OCI-LY1 (cell line): ENCODE results near the gene HAGH.

Experiments
- EZH2 ChIP-seq: fragments of 200-600 bp; sonication (generic), shearing (Covaris generic); IDR thresholded peaks from 2 replicates; pipeline ENCODE4 v1.8.0; 2017; ENCODE audit warnings: borderline replicate concordance, mixed run types, mild to moderate bottlenecking, antibody characterized with exemption, low read length, moderate library complexity, mixed read lengths
- TF ChIP-seq, protein P1 (sequence below): fragments of 200-600 bp; sonication (generic), shearing (Covaris generic); IDR thresholded peaks from 2 replicates; pipeline ENCODE4 v1.5.1; 2017; ENCODE audit warnings: mild to moderate bottlenecking, antibody characterized with exemption, low read length, moderate library complexity, mixed read lengths

DNA sequence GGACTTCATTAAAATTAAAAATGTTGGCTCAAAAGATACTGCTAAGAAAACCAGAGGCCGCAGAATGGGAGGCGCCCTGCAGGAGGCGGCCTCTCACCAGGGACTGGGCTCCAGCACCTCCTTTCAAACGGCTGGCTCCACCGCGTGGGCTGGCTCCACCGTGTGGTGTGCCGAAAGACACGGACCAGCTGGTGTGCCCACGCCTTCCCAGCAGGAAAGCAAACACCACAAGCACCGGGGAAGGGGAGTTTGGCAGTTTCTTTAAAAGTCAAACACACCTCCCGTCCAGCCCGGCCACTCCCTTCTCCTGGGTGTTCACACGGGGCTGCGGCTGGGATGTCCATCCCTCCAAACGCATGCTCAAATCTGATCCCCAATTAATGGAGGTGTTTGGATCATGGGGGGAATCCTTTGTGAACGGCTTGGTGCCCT, 13.9 kb downstream of the HAGH start:
- no peak for TF ChIP-seq EZH2
- TF ChIP-seq, protein P1, sequence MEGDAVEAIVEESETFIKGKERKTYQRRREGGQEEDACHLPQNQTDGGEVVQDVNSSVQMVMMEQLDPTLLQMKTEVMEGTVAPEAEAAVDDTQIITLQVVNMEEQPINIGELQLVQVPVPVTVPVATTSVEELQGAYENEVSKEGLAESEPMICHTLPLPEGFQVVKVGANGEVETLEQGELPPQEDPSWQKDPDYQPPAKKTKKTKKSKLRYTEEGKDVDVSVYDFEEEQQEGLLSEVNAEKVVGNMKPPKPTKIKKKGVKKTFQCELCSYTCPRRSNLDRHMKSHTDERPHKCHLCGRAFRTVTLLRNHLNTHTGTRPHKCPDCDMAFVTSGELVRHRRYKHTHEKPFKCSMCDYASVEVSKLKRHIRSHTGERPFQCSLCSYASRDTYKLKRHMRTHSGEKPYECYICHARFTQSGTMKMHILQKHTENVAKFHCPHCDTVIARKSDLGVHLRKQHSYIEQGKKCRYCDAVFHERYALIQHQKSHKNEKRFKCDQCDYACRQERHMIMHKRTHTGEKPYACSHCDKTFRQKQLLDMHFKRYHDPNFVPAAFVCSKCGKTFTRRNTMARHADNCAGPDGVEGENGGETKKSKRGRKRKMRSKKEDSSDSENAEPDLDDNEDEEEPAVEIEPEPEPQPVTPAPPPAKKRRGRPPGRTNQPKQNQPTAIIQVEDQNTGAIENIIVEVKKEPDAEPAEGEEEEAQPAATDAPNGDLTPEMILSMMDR, result peak; percentile 38; the same call in 1 of the 2 replicates
